ENCODE data around the gene APPL2.
"Not testable (repeated sequence)": the region's sequence is repeated elsewhere in the genome, so short reads cannot be mapped to it uniquely, and the experiment has no call there.

The APPL2 gene

GRCh38 chr12:105189293-105189692 lies 46.7 kb downstream of the APPL2 start:
- DNase-seq = no peak

DNA sequence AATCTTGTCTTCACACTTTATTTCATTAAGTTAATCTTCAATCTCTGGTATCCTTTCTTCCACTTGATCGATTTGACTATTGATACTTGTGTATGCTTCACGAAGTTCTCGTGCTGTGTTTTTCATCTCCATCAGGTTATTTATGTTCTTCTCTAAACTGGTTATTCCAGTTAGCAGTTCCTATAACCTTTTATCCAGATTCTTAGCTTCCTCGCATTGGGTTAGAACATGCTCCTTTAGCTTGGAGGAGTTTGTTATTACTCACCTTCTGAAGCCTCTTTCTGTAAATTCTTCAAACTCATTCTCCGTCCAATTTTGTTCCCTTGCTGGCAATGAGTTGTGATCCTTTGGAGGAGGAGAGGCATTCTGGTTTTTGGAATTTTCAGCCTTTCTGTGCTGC lies 52.0 kb downstream of the APPL2 start:
- DNase-seq = not testable (repeated sequence)

GRCh38 chr12:105183406-105183805 lies 52.6 kb downstream of the APPL2 start:
- not testable (repeated sequence) for DNase-seq

GRCh38 chr12:105179114-105179513 lies 56.9 kb downstream of the APPL2 start:
- not testable (repeated sequence) for DNase-seq

- DNase-seq = no peak
These were observed 58.8 kb downstream of the APPL2 start for GRCh38 chr12:105177208-105177607.

GRCh38 chr12:105175397-105175990 lies 60.5 kb downstream of the APPL2 start:
- DNase-seq = no peak

- no peak for DNase-seq
These were observed 64.1 kb downstream of the APPL2 start for GRCh38 chr12:105171691-105172436.

DNA sequence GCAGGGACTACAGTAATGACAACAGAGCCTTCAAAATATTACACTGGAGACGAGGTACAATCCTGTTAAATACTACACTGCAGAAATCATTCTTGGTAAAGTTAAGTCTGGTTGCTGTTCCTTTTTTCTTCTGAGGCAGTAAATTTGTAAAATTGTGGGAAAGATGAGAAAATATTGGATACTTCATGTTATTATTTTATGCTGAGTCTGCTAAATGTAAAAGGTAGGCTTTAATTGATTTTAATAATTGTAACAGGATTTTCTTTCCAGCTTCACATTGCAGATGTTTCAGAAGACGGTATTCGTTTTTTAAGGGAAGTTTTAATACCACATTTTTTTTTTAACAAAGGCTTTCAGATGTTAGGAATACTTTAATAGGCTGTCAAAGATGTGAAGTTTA lies 65.8 kb downstream of the APPL2 start:
- DNase-seq = no peak

GRCh38 chr12:105168006-105168405 lies 68.0 kb downstream of the APPL2 start:
- no peak for DNase-seq

DNA sequence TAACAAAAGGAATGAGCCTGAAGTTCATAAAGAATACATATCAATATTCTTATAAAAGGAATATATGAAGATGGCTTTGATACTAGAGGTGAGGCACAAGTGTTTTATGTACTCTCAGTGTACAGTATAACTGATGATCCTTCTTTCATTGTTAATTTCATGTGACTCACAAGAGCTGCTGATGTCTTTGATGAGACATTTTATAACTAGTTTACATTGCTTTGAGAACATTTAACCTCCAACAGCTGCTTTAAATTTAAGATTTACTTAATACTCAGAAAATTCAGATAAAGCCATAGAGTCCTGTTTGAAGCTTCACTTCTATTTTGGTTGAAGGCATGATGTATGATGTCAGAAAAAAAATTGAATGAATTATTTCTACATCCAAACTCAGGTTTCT lies 68.6 kb downstream of the APPL2 start:
- DNase-seq = no peak

DNA sequence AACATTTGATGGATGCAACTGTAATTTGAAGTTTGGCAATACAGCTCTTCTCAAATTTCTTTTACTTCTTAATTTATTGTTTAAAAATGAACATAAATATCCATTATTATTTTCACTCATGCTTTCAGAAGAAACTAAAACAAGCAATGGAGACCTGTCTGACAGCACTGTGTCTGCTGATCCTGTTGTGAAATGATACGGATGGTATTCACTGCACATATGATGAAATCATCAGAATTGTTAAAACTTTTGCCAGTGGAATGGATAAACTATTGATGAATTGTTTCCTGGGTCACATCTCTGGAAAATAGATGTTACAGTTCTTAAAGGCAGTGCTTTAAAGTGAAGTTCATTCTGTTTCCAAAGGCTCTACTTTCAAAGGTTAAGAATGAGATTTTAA lies 69.2 kb downstream of the APPL2 start:
- DNase-seq = no peak

- DNase-seq = no peak
These were observed 71.9 kb downstream of the APPL2 start for GRCh38 chr12:105164068-105164467.

GRCh38 chr12:105162174-105162573 lies 73.8 kb downstream of the APPL2 start:
- no peak for DNase-seq

- no peak for DNase-seq
These were observed 77.1 kb downstream of the APPL2 start for GRCh38 chr12:105158876-105159275.

- DNase-seq = no peak
These were observed 78.4 kb downstream of the APPL2 start for GRCh38 chr12:105157606-105158005.

DNA sequence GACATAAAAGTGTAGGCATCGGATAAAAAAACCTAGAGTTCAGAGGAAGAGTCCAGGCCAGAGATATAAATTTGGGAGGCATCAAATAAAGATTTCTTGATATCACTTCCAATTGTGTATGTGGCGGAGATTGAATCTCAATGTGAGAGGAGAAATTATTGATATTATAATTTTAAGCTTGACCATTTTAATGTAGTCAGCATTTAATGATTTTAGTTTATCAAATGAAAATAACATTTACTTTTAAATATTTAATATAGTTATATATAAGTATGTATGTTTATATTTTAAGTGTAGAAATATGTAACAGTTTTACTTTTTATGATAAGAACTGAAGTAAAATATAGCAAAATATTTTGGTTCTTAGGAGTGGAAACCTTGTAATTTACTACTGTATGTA lies 79.7 kb downstream of the APPL2 start:
- no peak for DNase-seq

GRCh38 chr12:105142259-105142658 lies 93.7 kb downstream of the APPL2 start:
- no peak for DNase-seq

DNA sequence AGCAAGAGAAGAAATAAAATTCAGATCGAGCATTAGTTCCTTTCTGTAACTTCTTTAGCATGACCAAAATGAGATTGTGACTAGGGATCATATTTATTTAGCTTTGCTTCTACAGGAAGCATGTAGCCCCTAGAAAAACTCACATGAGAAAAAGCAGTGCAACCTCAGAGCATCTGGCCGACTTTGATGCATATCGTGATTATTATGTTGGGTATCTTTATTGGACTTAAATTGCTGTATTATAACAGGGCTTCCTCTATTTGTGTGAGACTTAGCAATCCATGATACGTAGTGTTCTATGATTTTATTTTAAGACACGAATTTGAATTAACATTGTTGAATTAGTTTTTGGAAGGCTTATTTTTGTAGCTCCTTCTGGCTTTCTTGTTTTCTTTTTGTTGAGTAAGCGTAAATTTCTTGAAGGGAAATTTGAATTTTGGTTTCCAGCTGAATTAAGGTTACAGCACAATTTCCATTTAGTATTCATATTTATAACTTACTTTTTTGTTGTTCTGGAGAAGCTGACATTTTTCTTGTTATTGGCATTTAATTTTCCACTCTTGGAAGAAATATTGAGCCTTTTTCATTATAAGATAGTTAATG lies 94.6 kb downstream of the APPL2 start:
- no peak for DNase-seq

DNA sequence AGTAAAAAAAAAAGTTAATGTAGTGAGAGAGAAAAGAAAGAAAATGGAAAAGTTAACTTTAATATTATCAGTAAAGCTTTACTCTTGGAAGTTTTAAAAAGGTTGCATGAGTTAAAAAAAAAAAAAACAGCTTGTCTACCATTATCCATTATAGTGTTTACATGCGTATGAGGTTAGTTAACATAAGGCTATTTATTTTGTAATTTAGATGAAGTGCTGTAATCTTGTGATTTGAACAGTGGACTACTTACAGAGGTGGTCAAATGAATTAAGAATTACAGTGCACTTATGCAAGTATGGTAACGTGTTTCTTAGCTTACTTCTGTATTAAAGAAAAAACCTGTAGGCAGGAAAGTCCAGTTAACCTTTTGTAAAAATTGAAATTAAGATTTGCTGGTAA lies 97.7 kb downstream of the APPL2 start:
- DNase-seq = no peak
